Adrenal gland (tissue), 12 donors: Measurements from ENCODE around the gene CACNA1C. TPM values are rescaled to one million over a fixed set of nuclear protein-coding genes. Genes with fewer than 3 reads are reported as not detected.

Experiments
- DNase-seq, 7 donors: peaks; one replicate each; pipeline ENCODE4 v3.0.0-alpha.2; 2019 to 2020
- H3K27ac ChIP-seq, 5 donors: fragments of 200-600 bp; sonication (generic) in 4 of 5; 1 replicate in 3 of 5; 2 replicates in 2 of 5; pipeline versions ENCODE4 v1.5.1 to v1.8.0; 2016 to 2020; ENCODE audit warnings: mild to moderate bottlenecking in 1 of 5
- H3K27me3 ChIP-seq: fragments of 200-600 bp; 2 replicates; pipeline ENCODE4 v1.8.0; 2021
- H3K36me3 ChIP-seq, 2 donors: fragments of 200-600 bp; replicated peaks in 1 of 2; 1 replicate in 1 of 2; 2 replicates in 1 of 2; pipeline versions ENCODE4 v1.5.1 to v1.8.0; 2018 to 2022
- H3K4me1 ChIP-seq, 2 donors: fragments of 200-600 bp; replicated peaks in 1 of 2; 1 replicate in 1 of 2; 2 replicates in 1 of 2; pipeline versions ENCODE4 v1.5.1 to v1.8.0; 2018 to 2021
- H3K4me3 ChIP-seq, 4 donors: fragments of 200-600 bp; sonication (generic) in 3 of 4; one replicate each; pipeline ENCODE4 v1.5.1; 2016 to 2018
- H3K9me3 ChIP-seq, 3 donors: fragments of 200-600 bp; sonication (generic) in 1 of 3; replicated peaks in 1 of 3; 1 replicate in 2 of 3; 2 replicates in 1 of 3; pipeline versions ENCODE4 v1.5.1 to v1.8.0; 2016 to 2021
- POLR2A ChIP-seq, 2 donors: fragments of 450-650 bp; IDR thresholded peaks; one replicate each; pipeline ENCODE4 v1.6.1; 2017; ENCODE audit warnings: antibody characterized with exemption in 2 of 2, mild to moderate bottlenecking in 2 of 2, moderate library complexity in 1 of 2
- WGBS, 4 donors: extraction: QIAGEN DNeasy Blood & Tissue Kit in 2 of 4; methylation state at CpG; one replicate each; pipeline versions ENCODE4 v1.1.5 to v1.1.7; 2013 to 2017; 5-methylcytosine and 5-hydroxymethylcytosine counted together
- intact Hi-C, 2 donors: fragments of 100-400 bp; cut with DNase I; formaldehyde crosslinking; loops; one replicate each; pipeline versions ENCODE4 v1.14.1 to v1.15.0; 2022 to 2023
- polyA plus RNA-seq, 3 donors: library from polyadenylated mRNA; stranded (reverse); fragments of 200-250 nt in 2 of 3; fragments of 350-450 nt in 1 of 3; fragmentation: Illumina TruSeq in 1 of 3; extraction: RNeasy Lipid Tissue Mini Kit (QIAGEN cat#74804) in 1 of 3; gene quantifications; one replicate each; pipeline ENCODE4 v1.2.3, GENCODE V29; 2013 to 2014
- total RNA-seq, 9 donors: library from RNA; depleted of rRNA in 4 of 9; stranded (reverse); fragments of >200 nt in 4 of 9; fragments of 120-200 nt in 1 of 9; fragmentation: NEBNext Ultra II Directional in 1 of 9; extraction: Animal tissue kit (Norgen Biotek cat#: 25700) in 1 of 9; gene quantifications; one replicate each; pipeline versions ENCODE4 v1.1.0 to v1.2.4, GENCODE V29; 2013 to 2023
- TF ChIP-seq, protein P1 (sequence below), 6 experiments: fragments of 450-650 bp in 4 of 6; fragments of 200-600 bp in 2 of 6; sonication (generic) in 1 of 6; IDR thresholded peaks; 1 replicate in 5 of 6; 2 replicates in 1 of 6; pipeline versions ENCODE4 v1.5.1 to v1.8.0; 2016 to 2021; ENCODE audit warnings: antibody characterized with exemption in 6 of 6, mild to moderate bottlenecking in 2 of 6, moderate library complexity in 1 of 6
- donor health status: healthy with polysubstance abuse.
- donor health status: Bipolar disorder and iron deficiency.
- donor health status: DM: yes; HTN: yes; CAD: no.
- donor health status: DM: no; HTN: no; CAD: no.
- donor health status: DM: no; HTN: no; CAD: no.
- donor health status: DM: yes; HTN: yes; CAD: no.

Gene CACNA1C
- total and polyA plus RNA-seq, 12 donors: 1.4 to 5.8 (median 3.5) TPM

DNA sequence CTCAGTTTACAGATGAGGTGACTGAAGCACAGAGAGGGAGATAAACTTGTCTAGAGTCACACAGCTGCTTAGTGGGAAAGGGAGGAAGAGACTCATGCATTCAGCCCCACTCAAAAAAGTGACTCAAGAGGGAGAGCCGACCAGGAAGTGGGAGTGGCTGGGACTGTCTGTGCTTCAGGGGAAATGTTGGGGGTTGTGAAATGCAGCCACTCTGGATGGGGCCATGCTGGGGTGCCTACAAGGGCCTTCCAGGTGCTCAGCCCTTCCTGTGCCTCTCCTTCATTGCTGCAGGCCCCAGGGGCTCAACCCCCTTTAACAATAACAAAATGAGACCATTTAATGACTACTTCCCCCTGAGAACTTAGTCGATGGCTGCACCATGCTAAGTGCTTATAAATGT is 41.8 kb downstream of the CACNA1C start:
- WGBS, 4 donors: 31 to 39% (median 36%) methylated on average over 2 of the region's 2 CpGs
- TF ChIP-seq POLR2A (IDR thresholded peaks at IDR 0.05): no peak
- TF ChIP-seq, protein P1, sequence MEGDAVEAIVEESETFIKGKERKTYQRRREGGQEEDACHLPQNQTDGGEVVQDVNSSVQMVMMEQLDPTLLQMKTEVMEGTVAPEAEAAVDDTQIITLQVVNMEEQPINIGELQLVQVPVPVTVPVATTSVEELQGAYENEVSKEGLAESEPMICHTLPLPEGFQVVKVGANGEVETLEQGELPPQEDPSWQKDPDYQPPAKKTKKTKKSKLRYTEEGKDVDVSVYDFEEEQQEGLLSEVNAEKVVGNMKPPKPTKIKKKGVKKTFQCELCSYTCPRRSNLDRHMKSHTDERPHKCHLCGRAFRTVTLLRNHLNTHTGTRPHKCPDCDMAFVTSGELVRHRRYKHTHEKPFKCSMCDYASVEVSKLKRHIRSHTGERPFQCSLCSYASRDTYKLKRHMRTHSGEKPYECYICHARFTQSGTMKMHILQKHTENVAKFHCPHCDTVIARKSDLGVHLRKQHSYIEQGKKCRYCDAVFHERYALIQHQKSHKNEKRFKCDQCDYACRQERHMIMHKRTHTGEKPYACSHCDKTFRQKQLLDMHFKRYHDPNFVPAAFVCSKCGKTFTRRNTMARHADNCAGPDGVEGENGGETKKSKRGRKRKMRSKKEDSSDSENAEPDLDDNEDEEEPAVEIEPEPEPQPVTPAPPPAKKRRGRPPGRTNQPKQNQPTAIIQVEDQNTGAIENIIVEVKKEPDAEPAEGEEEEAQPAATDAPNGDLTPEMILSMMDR (IDR thresholded peaks at IDR 0.05): no peak
- Histone ChIP-seq H3K4me3 (no peak overlapping the region), H3K4me1 (no peaks in the 10 kb centered on the region), H3K27me3 (no peaks in the 10 kb centered on the region), H3K9me3 (no peaks in the 10 kb centered on the region), H3K27ac (no peak overlapping the region), H3K36me3 (no peaks in the 10 kb centered on the region)
- intact Hi-C loops: no loop called here
- no peak for DNase-seq

DNA sequence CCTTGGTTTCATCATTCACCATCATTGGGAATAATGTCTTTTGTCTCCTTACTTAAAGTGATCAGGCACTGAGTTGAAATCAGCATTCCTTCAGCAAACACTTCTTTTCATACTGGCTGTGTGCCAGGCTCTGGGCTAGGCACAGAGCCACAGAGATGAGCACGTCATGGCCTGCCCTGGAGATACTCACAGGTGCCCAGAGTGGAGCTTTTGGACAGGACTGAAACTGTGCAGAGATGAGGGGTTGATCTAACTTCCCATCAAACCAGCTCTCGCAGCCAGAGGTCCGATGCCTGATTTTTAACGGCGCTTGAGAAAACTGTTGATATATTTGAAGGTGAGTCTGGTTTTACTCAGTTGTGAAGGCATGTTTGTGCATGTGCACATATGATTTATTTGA is 43.1 kb downstream of the CACNA1C start:
- no peak for DNase-seq

DNA sequence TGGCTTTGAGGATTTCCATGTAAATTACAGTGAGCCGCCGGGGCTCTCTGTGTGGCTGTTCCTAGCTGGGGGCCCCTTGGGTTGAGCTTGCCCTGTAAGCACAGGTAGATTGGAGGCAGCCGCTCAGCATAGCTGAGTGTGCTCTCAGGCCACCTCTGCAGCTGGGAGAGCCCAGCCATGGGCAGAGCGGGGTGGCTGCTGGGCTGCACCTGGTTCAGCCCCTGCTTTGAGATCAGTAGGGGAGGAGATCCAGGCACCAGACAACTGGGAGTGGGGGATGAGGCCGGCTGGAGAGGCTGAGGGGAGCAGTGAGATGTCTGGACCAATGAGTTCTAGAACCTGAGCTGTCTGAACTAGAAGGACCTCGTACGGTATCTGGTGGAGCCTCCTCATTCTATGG is 44.8 kb downstream of the CACNA1C start:
- 80 to 88% (median 84%) methylated on average over 5 to 7 of the region's 7 CpGs for WGBS, 4 donors
- Histone ChIP-seq H3K36me3 (no peaks in the 10 kb centered on the region), H3K4me3 (no peak overlapping the region), H3K27ac (no peak overlapping the region), H3K4me1 (no peaks in the 10 kb centered on the region), H3K9me3 (no peaks in the 10 kb centered on the region), H3K27me3 (no peaks in the 10 kb centered on the region)
- intact Hi-C loops: no loop called here
- no peak for TF ChIP-seq POLR2A (IDR thresholded peaks at IDR 0.05)
- TF ChIP-seq, protein P1 (IDR thresholded peaks at IDR 0.05): no peak
- no peak for DNase-seq

More for the DNA sequence above, 43.1 kb downstream of the CACNA1C start:
- Histone ChIP-seq H3K27me3 (no peaks in the 10 kb centered on the region), H3K27ac (no peak overlapping the region), H3K4me1 (no peaks in the 10 kb centered on the region), H3K9me3 (no peaks in the 10 kb centered on the region), H3K36me3 (no peaks in the 10 kb centered on the region), H3K4me3 (no peak overlapping the region)
- intact Hi-C loops: no loop called here
- no peak for TF ChIP-seq POLR2A (IDR thresholded peaks at IDR 0.05)
- TF ChIP-seq, protein P1 (IDR thresholded peaks at IDR 0.05): no peak
- 85 to 90% (median 87%) methylated on average over 5 of the region's 5 CpGs for WGBS, 4 donors

DNA sequence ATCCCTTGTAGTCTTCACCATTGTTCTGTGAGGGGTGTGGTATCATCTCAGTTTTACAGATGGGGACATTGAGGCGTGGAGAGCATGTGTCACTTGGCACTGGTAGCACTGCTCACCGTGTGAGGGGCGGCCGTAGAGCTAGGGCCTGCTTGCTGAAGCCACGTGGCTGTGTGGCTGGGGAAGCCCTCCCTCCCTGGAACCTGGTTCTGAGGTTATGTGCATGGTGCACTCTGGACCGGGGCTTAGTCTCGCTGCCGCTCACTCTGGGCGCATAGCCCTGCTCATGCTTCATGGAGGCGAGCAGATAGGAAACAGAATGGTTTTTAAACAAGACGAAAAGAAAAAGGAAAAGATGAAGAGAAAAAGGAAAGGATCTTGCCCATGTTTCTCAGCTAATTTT is 46.1 kb downstream of the CACNA1C start:
- no peaks in the 10 kb centered on the region for H3K4me1 ChIP-seq
- 78 to 87% (median 83%) methylated on average over 8 to 11 of the region's 11 CpGs for WGBS, 4 donors
- intact Hi-C loops: no loop called here
- no peaks in the 10 kb centered on the region for H3K27me3 ChIP-seq
- no peak overlapping the region for H3K4me3 ChIP-seq
- DNase-seq: no peak
- no peak overlapping the region for H3K27ac ChIP-seq
- no peaks in the 10 kb centered on the region for H3K9me3 ChIP-seq
- H3K36me3 ChIP-seq: no peaks in the 10 kb centered on the region
- TF ChIP-seq POLR2A (IDR thresholded peaks at IDR 0.05): no peak
- TF ChIP-seq, protein P1 (IDR thresholded peaks at IDR 0.05): no peak
